A673 (cell line): ENCODE results near the gene TMEM239. TPM values are rescaled to one million over a fixed set of nuclear protein-coding genes. Genes with fewer than 3 reads are reported as not detected.

ENCODE experiments used
- BruUV-seq: library from RNA; stranded (reverse); fragments of 400-500 nt; replicated peaks from 2 replicates; lab custom pipeline; 2021; lab: Mats Ljungman, UMichigan
- CTCF ChIA-PET: fragments of 300-600 bp; sonication (Branson Sonifier 250); formaldehyde crosslinking; loops from one replicate; lab custom pipeline; 2022; ENCODE audit warnings: antibody characterized with exemption; lab: Charles Lee
- POLR2A ChIA-PET: fragments of 300-600 bp; sonication (Branson Sonifier 250); formaldehyde crosslinking; loops from one replicate; lab custom pipeline; 2022; ENCODE audit warnings: antibody characterized with exemption; ENCODE audit not compliant: low non-redundant PET; lab: Charles Lee
- DNase-seq: peaks from one replicate; pipeline ENCODE4 v3.0.0-alpha.2; 2015; ENCODE audit warnings: low spot score
- H3K27ac ChIP-seq: fragments of 200-600 bp; sonication (generic); 2 replicates; pipeline ENCODE4 v1.5.1; 2016; ENCODE audit warnings: mixed run types, low read depth, mild to moderate bottlenecking, mixed read lengths, antibody characterized with exemption, low read length; ENCODE audit not compliant: poor library complexity, severe bottlenecking
- H3K27me3 ChIP-seq: fragments of 200-600 bp; sonication (generic); replicated peaks from 2 replicates; pipeline ENCODE4 v1.6.1; 2017; ENCODE audit warnings: mixed run types, low read depth, mild to moderate bottlenecking, mixed read lengths, antibody characterized with exemption, low read length; ENCODE audit not compliant: insufficient read depth, poor library complexity
- H3K36me3 ChIP-seq: fragments of 200-600 bp; sonication (generic); 2 replicates; pipeline ENCODE4 v1.6.1; 2016; ENCODE audit warnings: mixed run types, mild to moderate bottlenecking, mixed read lengths, antibody characterized with exemption, low read length; ENCODE audit not compliant: insufficient read depth, poor library complexity, severe bottlenecking
- H3K4me1 ChIP-seq: fragments of 200-600 bp; sonication (generic); 2 replicates; pipeline ENCODE4 v1.6.1; 2017; ENCODE audit warnings: mixed run types, mild to moderate bottlenecking, mixed read lengths, antibody characterized with exemption, low read length; ENCODE audit not compliant: insufficient read depth, poor library complexity, severe bottlenecking
- H3K4me3 ChIP-seq: fragments of 200-600 bp; sonication (generic); 2 replicates; pipeline ENCODE4 v1.5.1; 2016; ENCODE audit warnings: low read depth, mixed run types, mild to moderate bottlenecking, mixed read lengths, low read length; ENCODE audit not compliant: poor library complexity, severe bottlenecking
- H3K9me3 ChIP-seq: fragments of 200-600 bp; sonication (generic); 2 replicates; pipeline ENCODE4 v1.6.1; 2016; ENCODE audit warnings: mixed run types, low read depth, mild to moderate bottlenecking, mixed read lengths, antibody characterized with exemption, low read length; ENCODE audit not compliant: poor library complexity, severe bottlenecking
- EZH2 ChIP-seq: fragments of 200-600 bp; sonication (generic); IDR thresholded peaks from 2 replicates; pipeline ENCODE4 v1.6.1; 2017; ENCODE audit warnings: borderline replicate concordance, low read depth, mild to moderate bottlenecking, mixed read lengths, antibody characterized with exemption, low read length; ENCODE audit not compliant: poor library complexity, severe bottlenecking
- intact Hi-C: fragments of 100-400 bp; cut with micrococcal nuclease; formaldehyde crosslinking; loops from one replicate; pipeline ENCODE4 v1.10.0; 2022; ENCODE audit not compliant: unreplicated experiment
- total RNA-seq: library from RNA; stranded (reverse); gene quantifications from 2 replicates; pipeline ENCODE4 v1.2.3, GENCODE V29; 2021
- TF ChIP-seq, protein P1 (sequence below): fragments of 300-800, 200-600 bp; sonication (generic); conservative IDR thresholded peaks from 2 replicates; pipeline ENCODE4 v1.5.1; 2017; ENCODE audit warnings: low read depth, mild to moderate bottlenecking, antibody characterized with exemption, low read length, moderate library complexity, mixed read lengths

TMEM239 gene
- total RNA-seq, 1 experiment from 2014 or later, result not detected

DNA sequence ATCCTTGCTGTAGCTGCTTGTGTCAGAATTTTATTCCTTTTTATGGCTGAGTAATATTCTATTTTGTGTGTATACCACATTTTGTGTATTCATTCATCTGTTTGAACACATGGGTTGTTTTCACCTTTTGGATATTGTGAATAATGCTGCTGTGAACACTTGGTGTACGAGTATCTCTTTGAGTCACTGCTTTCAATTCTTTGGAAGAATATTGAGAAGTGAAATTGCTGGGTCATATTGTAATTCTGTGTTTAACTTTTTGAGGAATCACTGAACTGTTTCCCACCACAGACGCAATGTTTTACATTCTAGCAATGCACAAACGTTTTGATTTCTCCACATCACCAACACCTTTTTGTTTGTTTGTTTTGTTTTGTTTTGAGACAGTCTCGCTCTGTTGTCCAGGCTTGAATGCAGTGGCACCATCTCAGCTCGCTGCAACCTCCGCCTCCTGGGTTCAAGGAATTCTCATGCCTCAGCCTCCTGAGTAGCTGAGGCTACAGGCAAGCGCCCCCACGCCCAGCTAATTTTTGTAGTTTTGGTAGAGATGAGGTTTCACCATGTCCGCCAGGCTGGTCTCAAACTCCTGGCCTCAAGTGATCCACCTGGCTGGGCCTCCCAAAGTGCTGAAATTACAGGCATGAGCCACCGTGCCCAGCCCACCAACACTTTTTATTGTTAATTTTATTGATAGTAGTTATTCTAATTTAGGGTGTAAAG lies 37.4 kb upstream of the TMEM239 start:
- Histone ChIP-seq H3K27me3 (peaks cover 17% of the 10 kb centered on the region), H3K4me1 (no peaks in the 10 kb centered on the region), H3K36me3 (no peaks in the 10 kb centered on the region), H3K4me3 (no peak overlapping the region), H3K27ac (no peak overlapping the region), H3K9me3 (no peaks in the 10 kb centered on the region)
- CTCF ChIA-PET, result no interaction called here
- TF ChIP-seq EZH2, result no peak
- TF ChIP-seq, protein P1, sequence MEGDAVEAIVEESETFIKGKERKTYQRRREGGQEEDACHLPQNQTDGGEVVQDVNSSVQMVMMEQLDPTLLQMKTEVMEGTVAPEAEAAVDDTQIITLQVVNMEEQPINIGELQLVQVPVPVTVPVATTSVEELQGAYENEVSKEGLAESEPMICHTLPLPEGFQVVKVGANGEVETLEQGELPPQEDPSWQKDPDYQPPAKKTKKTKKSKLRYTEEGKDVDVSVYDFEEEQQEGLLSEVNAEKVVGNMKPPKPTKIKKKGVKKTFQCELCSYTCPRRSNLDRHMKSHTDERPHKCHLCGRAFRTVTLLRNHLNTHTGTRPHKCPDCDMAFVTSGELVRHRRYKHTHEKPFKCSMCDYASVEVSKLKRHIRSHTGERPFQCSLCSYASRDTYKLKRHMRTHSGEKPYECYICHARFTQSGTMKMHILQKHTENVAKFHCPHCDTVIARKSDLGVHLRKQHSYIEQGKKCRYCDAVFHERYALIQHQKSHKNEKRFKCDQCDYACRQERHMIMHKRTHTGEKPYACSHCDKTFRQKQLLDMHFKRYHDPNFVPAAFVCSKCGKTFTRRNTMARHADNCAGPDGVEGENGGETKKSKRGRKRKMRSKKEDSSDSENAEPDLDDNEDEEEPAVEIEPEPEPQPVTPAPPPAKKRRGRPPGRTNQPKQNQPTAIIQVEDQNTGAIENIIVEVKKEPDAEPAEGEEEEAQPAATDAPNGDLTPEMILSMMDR, result no peak
- no TSS peak for BruUV-seq
- intact Hi-C loops, result no loop called here
- no peak for DNase-seq
- POLR2A ChIA-PET, result no interaction called here

DNA sequence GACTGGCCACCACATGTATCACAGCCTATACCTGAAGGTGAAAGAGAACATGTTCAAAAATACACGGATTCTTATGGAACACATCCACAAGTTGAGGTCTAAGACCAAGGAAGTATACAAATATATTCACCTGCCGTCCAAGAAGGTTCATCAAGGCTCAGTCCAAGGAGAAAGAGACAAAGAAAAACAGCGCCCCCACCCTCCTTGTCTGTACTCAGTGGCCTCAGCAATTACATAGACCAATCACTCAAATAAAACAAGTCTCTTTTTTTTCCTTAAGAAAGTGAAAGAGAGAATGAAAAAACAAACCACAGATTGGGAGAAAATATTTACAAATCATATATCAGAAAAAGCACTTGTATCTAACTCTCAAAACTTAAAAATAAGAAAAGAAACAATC lies 35.2 kb upstream of the TMEM239 start:
- BruUV-seq, result no TSS peak
- Histone ChIP-seq H3K4me3 (no peak overlapping the region), H3K9me3 (no peaks in the 10 kb centered on the region), H3K27me3 (peaks cover 17% of the 10 kb centered on the region), H3K36me3 (no peaks in the 10 kb centered on the region), H3K27ac (no peak overlapping the region), H3K4me1 (no peaks in the 10 kb centered on the region)
- intact Hi-C loops, result no loop called here
- DNase-seq, result no peak
- TF ChIP-seq EZH2, result no peak
- TF ChIP-seq, protein P1, result no peak
- ChIA-PET POLR2A (no interaction called here), CTCF (no interaction called here)

DNA sequence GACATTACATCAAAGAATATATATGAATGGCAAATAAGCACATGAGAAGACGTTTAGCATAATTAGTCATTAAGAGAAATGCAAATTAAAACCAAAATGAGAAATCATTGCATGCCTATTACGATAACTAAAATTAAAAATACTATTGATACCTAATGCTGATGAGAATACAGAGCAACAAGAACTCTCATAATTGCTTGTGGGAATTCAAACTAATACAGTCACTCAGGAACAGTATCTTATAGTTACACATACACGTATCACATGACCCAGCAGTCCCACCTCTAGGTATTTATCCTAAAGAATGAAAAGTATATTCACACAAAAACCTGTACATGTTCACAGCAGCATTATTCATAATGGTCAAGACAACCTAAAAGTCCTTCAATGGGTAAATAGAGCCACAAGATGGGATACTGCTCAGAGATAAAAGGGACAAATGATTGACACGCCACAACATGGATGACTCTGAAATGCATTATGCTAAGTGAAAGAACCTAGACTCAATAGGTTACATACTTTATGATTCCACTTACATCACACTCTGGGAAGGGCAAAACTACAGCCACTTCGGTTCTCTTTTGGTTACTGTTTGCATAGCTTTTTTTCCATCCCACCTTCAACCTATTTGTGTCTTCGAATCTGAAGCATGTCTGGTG lies 32.1 kb upstream of the TMEM239 start:
- intact Hi-C loops, result no loop called here
- CTCF ChIA-PET, result no interaction called here
- H3K27ac ChIP-seq, result no peak overlapping the region
- no peak overlapping the region for H3K4me3 ChIP-seq
- H3K36me3 ChIP-seq, result no peaks in the 10 kb centered on the region
- POLR2A ChIA-PET, result no interaction called here
- no TSS peak for BruUV-seq
- H3K27me3 ChIP-seq, result peaks cover 17% of the 10 kb centered on the region
- no peaks in the 10 kb centered on the region for H3K4me1 ChIP-seq
- no peak for DNase-seq
- TF ChIP-seq EZH2, result no peak
- TF ChIP-seq, protein P1, result no peak
- no peaks in the 10 kb centered on the region for H3K9me3 ChIP-seq
